ENCODE data around the gene ZNF57.
A peak's percentile ranks its signal among the peaks of the same experiment; 100 is the strongest.

The ZNF57 gene

GRCh38 chr19:2900296-2901252 lies at the start of gene ZNF57:
TSS of gene ZNF57 (plus strand) at chr19:2900928. CDS start at chr19:2901046, 118 bp downstream.
- H3K27me3 ChIP-seq (ENCODE audit: control insufficient read depth, insufficient read depth, low read length) = no peaks in the 10 kb centered on the region
- H3K4me3 ChIP-seq (ENCODE audit: low read depth, low read length) = peak within 1 kb of the TSS; percentile 99
- no peaks in the 10 kb centered on the region for H3K4me1 ChIP-seq (ENCODE audit: control insufficient read depth, insufficient read depth, low read length)
- H3K9me3 ChIP-seq (ENCODE audit: control insufficient read depth, insufficient read depth, low read depth, low read length) = peaks cover 22% of the 10 kb centered on the region
- no peaks in the 10 kb centered on the region for H3K36me3 ChIP-seq (ENCODE audit: control insufficient read depth, insufficient read depth, low read length)
- H3K27ac ChIP-seq (ENCODE audit: low read depth, low read length) = peak within 1 kb of the TSS; percentile 70; the same call in 1 of the 2 replicates
- H3K9ac ChIP-seq (ENCODE audit: low read length) = peak within 1 kb of the TSS; percentile 88

- Histone ChIP-seq H3K4me1 (ENCODE audit: control insufficient read depth, insufficient read depth, low read length) (no peaks in the 10 kb centered on the region), H3K4me3 (ENCODE audit: low read depth, low read length) (peak overlapping the region; percentile 20; the same call in 1 of the 2 replicates), H3K9ac (ENCODE audit: low read length) (no peak overlapping the region), H3K27me3 (ENCODE audit: control insufficient read depth, insufficient read depth, low read length) (no peaks in the 10 kb centered on the region), H3K27ac (ENCODE audit: low read depth, low read length) (no peak overlapping the region), H3K9me3 (ENCODE audit: control insufficient read depth, insufficient read depth, low read depth, low read length) (peaks cover 92% of the 10 kb centered on the region), H3K36me3 (ENCODE audit: control insufficient read depth, insufficient read depth, low read length) (peaks cover 55% of the 10 kb centered on the region)
These were observed 48.1 kb upstream of the ZNF57 start for GRCh38 chr19:2852598-2852997.

GRCh38 chr19:2853015-2853606 lies 47.6 kb upstream of the ZNF57 start:
- H3K9me3 ChIP-seq (ENCODE audit: control insufficient read depth, insufficient read depth, low read depth, low read length) = peaks cover 94% of the 10 kb centered on the region
- H3K36me3 ChIP-seq (ENCODE audit: control insufficient read depth, insufficient read depth, low read length) = peaks cover 55% of the 10 kb centered on the region
- no peak overlapping the region for H3K9ac ChIP-seq (ENCODE audit: low read length)
- H3K27me3 ChIP-seq (ENCODE audit: control insufficient read depth, insufficient read depth, low read length) = no peaks in the 10 kb centered on the region
- H3K4me1 ChIP-seq (ENCODE audit: control insufficient read depth, insufficient read depth, low read length) = no peaks in the 10 kb centered on the region
- H3K27ac ChIP-seq (ENCODE audit: low read depth, low read length) = no peak overlapping the region
- H3K4me3 ChIP-seq (ENCODE audit: low read depth, low read length) = no peak overlapping the region

GRCh38 chr19:2854849-2855248 lies 45.9 kb upstream of the ZNF57 start:
- no peak overlapping the region for H3K27ac ChIP-seq (ENCODE audit: low read depth, low read length)
- no peaks in the 10 kb centered on the region for H3K4me1 ChIP-seq (ENCODE audit: control insufficient read depth, insufficient read depth, low read length)
- no peak overlapping the region for H3K9ac ChIP-seq (ENCODE audit: low read length)
- no peaks in the 10 kb centered on the region for H3K27me3 ChIP-seq (ENCODE audit: control insufficient read depth, insufficient read depth, low read length)
- H3K36me3 ChIP-seq (ENCODE audit: control insufficient read depth, insufficient read depth, low read length) = peaks cover 51% of the 10 kb centered on the region
- H3K4me3 ChIP-seq (ENCODE audit: low read depth, low read length) = no peak overlapping the region
- H3K9me3 ChIP-seq (ENCODE audit: control insufficient read depth, insufficient read depth, low read depth, low read length) = peaks cover 97% of the 10 kb centered on the region

GRCh38 chr19:2856457-2857050 lies 44.2 kb upstream of the ZNF57 start:
- peaks cover 92% of the 10 kb centered on the region for H3K9me3 ChIP-seq (ENCODE audit: control insufficient read depth, insufficient read depth, low read depth, low read length)

GRCh38 chr19:2858864-2859263 lies 41.9 kb upstream of the ZNF57 start:
- H3K4me1 ChIP-seq (ENCODE audit: control insufficient read depth, insufficient read depth, low read length) = no peaks in the 10 kb centered on the region
- peaks cover 12% of the 10 kb centered on the region for H3K36me3 ChIP-seq (ENCODE audit: control insufficient read depth, insufficient read depth, low read length)
- H3K27ac ChIP-seq (ENCODE audit: low read depth, low read length) = no peak overlapping the region
- no peak overlapping the region for H3K4me3 ChIP-seq (ENCODE audit: low read depth, low read length)
- H3K27me3 ChIP-seq (ENCODE audit: control insufficient read depth, insufficient read depth, low read length) = no peaks in the 10 kb centered on the region
- H3K9me3 ChIP-seq (ENCODE audit: control insufficient read depth, insufficient read depth, low read depth, low read length) = peaks cover 86% of the 10 kb centered on the region
- no peak overlapping the region for H3K9ac ChIP-seq (ENCODE audit: low read length)

More at GRCh38 chr19:2856457-2857050, 44.2 kb upstream of the ZNF57 start:
- Histone ChIP-seq H3K27ac (ENCODE audit: low read depth, low read length) (no peak overlapping the region), H3K4me1 (ENCODE audit: control insufficient read depth, insufficient read depth, low read length) (no peaks in the 10 kb centered on the region), H3K9ac (ENCODE audit: low read length) (no peak overlapping the region), H3K27me3 (ENCODE audit: control insufficient read depth, insufficient read depth, low read length) (no peaks in the 10 kb centered on the region), H3K4me3 (ENCODE audit: low read depth, low read length) (no peak overlapping the region), H3K36me3 (ENCODE audit: control insufficient read depth, insufficient read depth, low read length) (peaks cover 35% of the 10 kb centered on the region)

GRCh38 chr19:2863816-2864215 lies 36.9 kb upstream of the ZNF57 start:
- peaks cover 59% of the 10 kb centered on the region for H3K9me3 ChIP-seq (ENCODE audit: control insufficient read depth, insufficient read depth, low read depth, low read length)
- H3K4me1 ChIP-seq (ENCODE audit: control insufficient read depth, insufficient read depth, low read length) = no peaks in the 10 kb centered on the region
- H3K4me3 ChIP-seq (ENCODE audit: low read depth, low read length) = no peak overlapping the region
- H3K36me3 ChIP-seq (ENCODE audit: control insufficient read depth, insufficient read depth, low read length) = no peaks in the 10 kb centered on the region
- H3K27me3 ChIP-seq (ENCODE audit: control insufficient read depth, insufficient read depth, low read length) = no peaks in the 10 kb centered on the region
- H3K9ac ChIP-seq (ENCODE audit: low read length) = no peak overlapping the region
- H3K27ac ChIP-seq (ENCODE audit: low read depth, low read length) = no peak overlapping the region

- H3K4me1 ChIP-seq (ENCODE audit: control insufficient read depth, insufficient read depth, low read length) = no peaks in the 10 kb centered on the region
- no peak overlapping the region for H3K4me3 ChIP-seq (ENCODE audit: low read depth, low read length)
- no peaks in the 10 kb centered on the region for H3K27me3 ChIP-seq (ENCODE audit: control insufficient read depth, insufficient read depth, low read length)
- no peak overlapping the region for H3K27ac ChIP-seq (ENCODE audit: low read depth, low read length)
- no peaks in the 10 kb centered on the region for H3K36me3 ChIP-seq (ENCODE audit: control insufficient read depth, insufficient read depth, low read length)
- H3K9me3 ChIP-seq (ENCODE audit: control insufficient read depth, insufficient read depth, low read depth, low read length) = peaks cover 52% of the 10 kb centered on the region
- H3K9ac ChIP-seq (ENCODE audit: low read length) = no peak overlapping the region
These were observed 35.2 kb upstream of the ZNF57 start for GRCh38 chr19:2865334-2866100.

GRCh38 chr19:2866495-2867024 lies 34.2 kb upstream of the ZNF57 start:
- H3K9ac ChIP-seq (ENCODE audit: low read length) = no peak overlapping the region
- H3K4me3 ChIP-seq (ENCODE audit: low read depth, low read length) = no peak overlapping the region
- no peaks in the 10 kb centered on the region for H3K4me1 ChIP-seq (ENCODE audit: control insufficient read depth, insufficient read depth, low read length)
- peaks cover 50% of the 10 kb centered on the region for H3K9me3 ChIP-seq (ENCODE audit: control insufficient read depth, insufficient read depth, low read depth, low read length)
- H3K36me3 ChIP-seq (ENCODE audit: control insufficient read depth, insufficient read depth, low read length) = no peaks in the 10 kb centered on the region
- no peaks in the 10 kb centered on the region for H3K27me3 ChIP-seq (ENCODE audit: control insufficient read depth, insufficient read depth, low read length)
- H3K27ac ChIP-seq (ENCODE audit: low read depth, low read length) = no peak overlapping the region
